ENCODE data around the gene SNRNP40. TPM values are rescaled to one million over a fixed set of nuclear protein-coding genes. Genes with fewer than 3 reads are reported as not detected.
A peak's percentile ranks its signal among the peaks of the same experiment; 100 is the strongest.

SNRNP40 gene
- total and polyA plus RNA-seq, 2 donors (not counting 1 experiment from before 2014, with no cell fraction given), result 31.7 to 65.6 TPM

DNA sequence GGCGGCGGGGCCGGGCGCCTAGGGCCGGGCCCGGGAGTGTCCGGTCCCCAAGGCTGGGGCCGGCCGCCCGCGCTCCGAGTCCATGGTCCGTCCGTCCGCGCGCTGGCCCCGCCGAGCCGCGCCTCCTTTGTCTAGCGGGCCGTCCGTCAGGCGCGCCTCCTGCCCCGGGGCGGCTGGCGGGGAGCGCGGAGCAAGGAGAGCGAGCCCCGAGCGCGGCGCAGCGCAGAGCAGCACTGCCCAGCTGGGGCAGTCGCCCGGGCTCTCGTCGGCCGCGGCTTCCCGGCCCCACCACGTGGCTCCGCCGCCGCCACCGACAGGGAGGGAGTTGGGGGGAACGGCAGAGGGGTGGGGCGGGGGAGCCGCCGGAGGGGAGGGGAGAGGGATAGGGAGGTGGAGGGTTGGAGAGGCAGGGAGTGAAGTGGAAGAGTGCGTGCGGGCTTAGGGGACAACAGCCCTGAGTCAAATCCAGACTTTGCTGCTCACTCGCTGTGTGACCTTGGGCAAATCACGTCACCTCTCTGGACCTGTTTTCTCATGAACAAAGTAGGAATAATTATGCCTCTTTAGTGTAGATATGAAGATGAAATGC lies 56.8 kb downstream of the SNRNP40 start, which contains the start of gene NKAIN1:
TSS of gene NKAIN1 (minus strand) at position 235 of the 589 bp plus-strand sequence. CDS start 340 bp downstream, outside the sequence.
- H2AFZ ChIP-seq (ENCODE audit: insufficient read depth, low read depth, low read length, poor library complexity, severe bottlenecking), result no peak within 1 kb of the TSS
- no peaks in the 10 kb centered on the region for H3K79me2 ChIP-seq (ENCODE audit: control insufficient read depth, insufficient read depth, low read length)
- TF ChIP-seq, protein P1, sequence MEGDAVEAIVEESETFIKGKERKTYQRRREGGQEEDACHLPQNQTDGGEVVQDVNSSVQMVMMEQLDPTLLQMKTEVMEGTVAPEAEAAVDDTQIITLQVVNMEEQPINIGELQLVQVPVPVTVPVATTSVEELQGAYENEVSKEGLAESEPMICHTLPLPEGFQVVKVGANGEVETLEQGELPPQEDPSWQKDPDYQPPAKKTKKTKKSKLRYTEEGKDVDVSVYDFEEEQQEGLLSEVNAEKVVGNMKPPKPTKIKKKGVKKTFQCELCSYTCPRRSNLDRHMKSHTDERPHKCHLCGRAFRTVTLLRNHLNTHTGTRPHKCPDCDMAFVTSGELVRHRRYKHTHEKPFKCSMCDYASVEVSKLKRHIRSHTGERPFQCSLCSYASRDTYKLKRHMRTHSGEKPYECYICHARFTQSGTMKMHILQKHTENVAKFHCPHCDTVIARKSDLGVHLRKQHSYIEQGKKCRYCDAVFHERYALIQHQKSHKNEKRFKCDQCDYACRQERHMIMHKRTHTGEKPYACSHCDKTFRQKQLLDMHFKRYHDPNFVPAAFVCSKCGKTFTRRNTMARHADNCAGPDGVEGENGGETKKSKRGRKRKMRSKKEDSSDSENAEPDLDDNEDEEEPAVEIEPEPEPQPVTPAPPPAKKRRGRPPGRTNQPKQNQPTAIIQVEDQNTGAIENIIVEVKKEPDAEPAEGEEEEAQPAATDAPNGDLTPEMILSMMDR (IDR thresholded peaks at IDR 0.05), result no peak
- no peak for TF ChIP-seq EZH2 (IDR thresholded peaks at IDR 0.05; ENCODE audit: borderline replicate concordance, insufficient read depth, low read depth, low read length, poor library complexity, severe bottlenecking)
- no peak within 1 kb of the TSS for H3K4me3 ChIP-seq (ENCODE audit: control extremely low read depth in 1 of 5, extremely low read depth in 1 of 5, insufficient read depth in 1 of 5, low read depth in 2 of 5, low read length in 4 of 5)
- ATAC-seq (ENCODE audit: low read depth) (no peak), DNase-seq (no peak)
- H3K9me3 Mint-ChIP-seq (ENCODE audit: insufficient read depth), result no peaks in the 10 kb centered on the region
- peak within 1 kb of the TSS; percentile 72 for H3K4me3 Mint-ChIP-seq
- H3K4me1 ChIP-seq (ENCODE audit: control insufficient read depth in 2 of 2, insufficient read depth in 2 of 2, low read length in 2 of 2), result peaks cover 15 to 22% of the 10 kb centered on the region in 2 donors
- intact Hi-C loops (cut with micrococcal nuclease), result no loop called here
- H3K4me2 ChIP-seq (replicated peaks; ENCODE audit: low read depth, low read length, poor library complexity, severe bottlenecking), result peak within 1 kb of the TSS; percentile 62
- 2% methylated on average over 39 of the region's 57 CpGs for WGBS (ENCODE audit: insufficient coverage)
- H3K36me3 ChIP-seq (replicated peaks in 1 of 2; ENCODE audit: control extremely low read depth in 1 of 2, control insufficient read depth in 1 of 2, extremely low read depth in 1 of 2, insufficient read depth in 2 of 2, low read length in 1 of 2), result no peaks in the 10 kb centered on the region
- no peak within 1 kb of the TSS for H3K9ac ChIP-seq (ENCODE audit: low read length)
- H3K9me3 ChIP-seq (ENCODE audit: control extremely low read depth in 1 of 3, control insufficient read depth in 2 of 3, insufficient read depth in 1 of 3, low read length in 2 of 3), result no peaks in the 10 kb centered on the region
- H3K27ac ChIP-seq (ENCODE audit: low read length in 2 of 2), result no peak within 1 kb of the TSS
- POLR2A ChIA-PET, result no interaction called here
- CTCF ChIA-PET, result no interaction called here
- H3K27me3 Mint-ChIP-seq, result peaks cover 53% of the 10 kb centered on the region
- H3K27me3 ChIP-seq (replicated peaks in 1 of 4; ENCODE audit: control extremely low read depth in 1 of 4, control insufficient read depth in 3 of 4, insufficient read depth in 4 of 4, low read length in 3 of 4), result peaks cover 0 to 42% (median 24%) of the 10 kb centered on the region in 4 experiments
- no peaks in the 10 kb centered on the region for H4K20me1 ChIP-seq (ENCODE audit: control insufficient read depth, insufficient read depth, low read length, poor library complexity, severe bottlenecking)
- H3K27ac Mint-ChIP-seq, result no peak within 1 kb of the TSS
- peaks cover 20% of the 10 kb centered on the region for H3K4me1 Mint-ChIP-seq

GRCh38 chr1:31238986-31239613 lies 57.5 kb downstream of the SNRNP40 start:
- CTCF ChIA-PET, result no interaction called here
- ATAC-seq (ENCODE audit: low read depth) (no peak), DNase-seq (no peak)
- intact Hi-C loops (cut with micrococcal nuclease), result no loop called here
- no peaks in the 10 kb centered on the region for H3K79me2 ChIP-seq (ENCODE audit: control insufficient read depth, insufficient read depth, low read length)
- no peak overlapping the region for H2AFZ ChIP-seq (ENCODE audit: insufficient read depth, low read depth, low read length, poor library complexity, severe bottlenecking)
- Mint-ChIP-seq H3K27ac (no peak overlapping the region), H3K9me3 (ENCODE audit: insufficient read depth) (no peaks in the 10 kb centered on the region), H3K4me3 (peak overlapping the region; percentile 72), H3K4me1 (peaks cover 20% of the 10 kb centered on the region), H3K27me3 (peaks cover 58% of the 10 kb centered on the region)
- no peak overlapping the region for H3K4me3 ChIP-seq (ENCODE audit: control extremely low read depth in 1 of 5, extremely low read depth in 1 of 5, insufficient read depth in 1 of 5, low read depth in 2 of 5, low read length in 4 of 5)
- POLR2A ChIA-PET, result no interaction called here
- no peak overlapping the region for H3K9ac ChIP-seq (ENCODE audit: low read length)
- H3K27ac ChIP-seq (ENCODE audit: low read length in 2 of 2), result no peak overlapping the region
- TF ChIP-seq, protein P1 (IDR thresholded peaks at IDR 0.05), result no peak
- H3K27me3 ChIP-seq (replicated peaks in 1 of 4; ENCODE audit: control extremely low read depth in 1 of 4, control insufficient read depth in 3 of 4, insufficient read depth in 4 of 4, low read length in 3 of 4), result peaks cover 0 to 42% (median 24%) of the 10 kb centered on the region in 4 experiments
- WGBS (ENCODE audit: insufficient coverage), result 3% methylated on average over 55 of the region's 56 CpGs
- H3K9me3 ChIP-seq (ENCODE audit: control extremely low read depth in 1 of 3, control insufficient read depth in 2 of 3, insufficient read depth in 1 of 3, low read length in 2 of 3), result no peaks in the 10 kb centered on the region
- H3K4me2 ChIP-seq (replicated peaks; ENCODE audit: low read depth, low read length, poor library complexity, severe bottlenecking), result peak overlapping the region; percentile 62
- H3K36me3 ChIP-seq (replicated peaks in 1 of 2; ENCODE audit: control extremely low read depth in 1 of 2, control insufficient read depth in 1 of 2, extremely low read depth in 1 of 2, insufficient read depth in 2 of 2, low read length in 1 of 2), result no peaks in the 10 kb centered on the region
- H4K20me1 ChIP-seq (ENCODE audit: control insufficient read depth, insufficient read depth, low read length, poor library complexity, severe bottlenecking), result no peaks in the 10 kb centered on the region
- H3K4me1 ChIP-seq (ENCODE audit: control insufficient read depth in 2 of 2, insufficient read depth in 2 of 2, low read length in 2 of 2), result peaks cover 15 to 22% of the 10 kb centered on the region in 2 donors

Measured in B cell (primary cell).